NCI-H446 (cell line): ENCODE measurements around the gene GPN1.
A peak's percentile ranks its signal among the peaks of the same experiment; 100 is the strongest.
"Not testable (repeated sequence)": the region's sequence is repeated elsewhere in the genome, so short reads cannot be mapped to it uniquely, and the experiment has no call there.

Source experiments
- DNase-seq, 2 experiments: peaks; one replicate each; lab custom pipeline; 2025; lab: John Stamatoyannopoulos, UW

The GPN1 gene

DNA sequence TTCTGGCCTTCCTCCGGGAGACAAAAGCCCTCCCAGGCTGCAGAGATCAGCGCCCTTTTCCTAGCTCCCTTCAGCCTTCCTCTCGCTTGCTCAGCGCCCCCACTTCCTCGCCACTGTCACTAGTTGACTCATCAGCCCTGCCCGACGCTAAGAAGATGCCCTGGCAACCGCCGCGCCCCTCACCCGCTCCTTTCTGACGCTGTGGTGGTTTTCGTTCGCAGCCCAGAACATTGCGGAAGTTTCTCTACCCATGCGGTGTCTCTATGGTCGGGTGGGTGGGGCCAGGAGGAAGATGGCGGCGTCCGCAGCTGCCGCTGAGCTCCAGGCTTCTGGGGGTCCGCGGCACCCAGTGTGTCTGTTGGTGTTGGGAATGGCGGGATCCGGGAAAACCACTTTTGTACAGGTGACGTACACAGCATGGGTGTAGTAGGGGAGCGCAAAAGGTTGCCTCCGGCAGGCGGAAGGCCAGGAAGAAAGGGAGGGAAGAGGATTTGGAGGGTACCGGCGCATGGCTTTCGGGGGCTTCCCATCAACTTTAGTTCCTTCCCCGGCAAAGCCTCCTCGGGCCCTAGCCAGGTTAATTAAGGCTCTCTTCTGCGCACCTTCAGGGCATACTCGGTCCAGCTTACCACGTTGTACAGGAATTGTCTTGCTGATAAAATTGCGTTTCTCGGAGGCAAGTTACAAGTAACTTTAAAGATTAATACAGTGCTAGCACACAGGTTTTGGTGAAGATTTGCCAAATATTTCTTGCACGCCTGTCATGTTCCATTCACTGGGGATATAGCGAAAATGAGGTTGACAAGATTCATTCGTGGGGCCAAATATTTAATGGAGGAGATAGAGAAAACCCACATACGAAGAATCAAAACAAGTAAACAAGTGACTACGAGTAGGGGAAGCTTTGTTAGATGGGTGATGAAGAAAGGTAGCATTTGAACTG is at the start of gene GPN1, which contains the start of gene CCDC121:
GPN1 (plus strand) TSS at position 284 of the 943 bp plus-strand sequence; CDS start at position 293, 9 bp downstream.
CCDC121 (minus strand) TSS at position 246 of the 943 bp plus-strand sequence. CDS start 1,213 bp downstream, outside the sequence.
- peak; percentile 51 to 81 for DNase-seq

DNA sequence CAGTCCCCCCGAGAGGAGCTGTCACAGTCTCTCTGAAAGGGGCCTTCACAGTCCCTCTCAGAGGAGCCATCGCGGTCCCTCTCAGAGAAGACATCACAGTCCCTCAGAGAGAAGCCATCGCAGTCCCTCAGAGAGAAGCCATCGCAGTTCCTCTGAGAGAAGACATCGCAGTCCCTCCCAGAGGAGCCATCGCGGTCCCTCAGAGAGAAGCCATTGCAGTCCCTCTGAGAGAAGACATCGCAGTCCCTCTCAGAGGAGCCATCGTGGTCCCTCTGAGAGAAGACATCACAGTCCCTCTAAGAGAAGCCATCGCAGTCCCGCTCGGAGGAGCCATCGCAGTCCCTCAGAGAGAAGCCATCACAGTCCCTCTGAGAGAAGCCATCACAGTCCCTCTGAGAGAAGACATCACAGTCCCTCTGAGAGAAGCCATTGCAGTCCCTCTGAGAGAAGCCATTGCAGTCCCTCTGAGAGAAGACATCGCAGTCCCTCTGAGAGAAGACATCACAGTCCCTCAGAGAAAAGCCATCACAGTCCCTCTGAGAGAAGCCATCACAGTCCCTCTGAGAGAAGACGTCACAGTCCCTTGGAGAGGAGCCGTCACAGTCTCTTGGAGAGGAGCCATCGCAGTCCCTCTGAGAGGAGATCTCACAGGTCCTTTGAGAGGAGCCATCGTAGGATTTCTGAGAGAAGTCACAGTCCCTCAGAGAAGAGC is 47.3 kb upstream of the GPN1 start:
- DNase-seq, result no peak

DNA sequence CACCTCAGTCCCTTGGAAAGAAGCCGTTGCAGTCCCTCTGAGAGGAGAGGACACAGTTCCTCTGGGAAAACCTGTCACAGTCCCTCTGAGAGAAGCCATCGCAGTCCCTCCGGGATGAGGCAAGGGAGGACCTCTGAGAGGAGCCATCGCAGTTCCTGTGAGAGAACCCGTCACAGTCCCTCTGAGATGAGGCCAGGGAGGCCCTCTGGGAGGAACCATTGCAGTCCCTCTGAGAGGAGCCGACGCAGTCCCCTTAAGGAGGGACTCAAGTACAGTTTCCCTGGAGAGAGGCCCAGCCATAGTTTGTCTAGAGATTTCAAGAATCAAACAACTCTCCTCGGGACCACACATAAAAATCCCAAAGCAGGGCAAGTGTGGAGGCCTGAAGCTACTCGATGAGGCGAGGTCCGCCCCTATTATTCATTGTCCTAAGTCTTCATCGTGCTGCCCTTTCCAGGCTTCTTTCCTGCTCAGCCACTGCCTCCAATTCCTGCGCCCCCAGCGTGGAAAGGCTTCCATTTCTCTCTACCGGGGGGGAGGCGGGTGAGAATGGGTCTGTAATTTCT is 46.6 kb upstream of the GPN1 start:
- no peak for DNase-seq

DNA sequence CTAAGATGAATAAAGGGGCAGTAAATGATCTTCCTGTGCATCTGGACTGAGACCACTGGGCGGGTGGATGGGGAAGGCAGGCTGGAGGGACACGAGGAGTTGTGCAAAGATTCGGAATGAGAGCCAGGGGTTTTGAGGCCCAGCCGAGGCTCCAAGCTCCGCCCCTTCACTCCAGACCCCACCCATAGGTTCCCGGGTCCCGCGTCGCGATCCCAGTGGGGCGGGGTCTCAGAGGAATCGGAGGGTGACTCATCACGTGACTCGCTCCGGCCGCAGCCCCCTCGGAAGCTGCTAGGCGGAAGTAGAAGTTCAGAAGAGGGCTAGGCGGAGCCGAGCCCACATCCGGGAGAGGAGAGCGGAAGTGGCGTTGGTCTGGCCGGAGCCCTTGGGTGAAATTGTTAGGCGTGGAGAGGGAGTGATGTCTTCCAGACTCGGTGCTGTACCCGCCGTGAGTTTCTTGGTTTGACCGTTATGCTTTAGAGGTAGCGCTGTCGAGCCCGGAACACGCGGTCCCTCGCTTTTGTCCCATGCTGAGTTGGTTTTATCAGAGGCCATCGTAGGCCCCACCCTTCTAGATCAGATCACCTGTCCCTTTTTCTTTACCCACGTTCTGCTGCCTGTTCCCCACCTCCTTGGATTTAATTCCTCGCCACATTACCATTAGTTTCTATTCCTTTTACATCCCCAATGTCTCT is 46.0 kb upstream of the GPN1 start, which contains the start of gene ZNF512:
ZNF512 (plus strand) TSS at position 348 of the 695 bp plus-strand sequence; CDS start at position 419, 71 bp downstream.
- peak; percentile 78 to 97 for DNase-seq

DNA sequence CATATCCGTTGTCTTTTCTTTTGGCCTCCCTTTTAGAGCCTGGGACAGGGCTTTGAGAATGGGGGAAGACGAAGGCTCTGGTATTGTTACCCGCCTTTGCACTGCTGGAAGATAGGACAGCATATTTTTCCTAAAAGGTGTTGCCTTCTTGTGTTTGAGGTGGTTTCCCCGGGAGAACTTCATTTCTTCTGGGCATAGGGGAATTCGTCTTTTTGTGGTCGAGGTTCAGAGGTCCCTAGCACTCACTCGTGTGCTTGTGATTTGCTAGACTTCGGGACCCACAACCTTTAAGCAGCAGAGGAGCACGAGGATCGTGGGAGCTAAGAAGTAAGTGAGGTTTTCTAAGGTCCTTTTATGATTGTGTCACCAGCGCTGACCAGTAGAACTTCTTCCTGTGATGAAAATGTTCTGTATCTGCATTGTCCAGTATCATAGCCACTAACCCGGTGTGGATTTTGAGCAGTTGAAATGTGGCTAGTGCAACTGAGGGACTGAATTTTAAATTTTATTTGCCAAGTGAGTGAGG is 45.4 kb upstream of the GPN1 start:
- no peak for DNase-seq

DNA sequence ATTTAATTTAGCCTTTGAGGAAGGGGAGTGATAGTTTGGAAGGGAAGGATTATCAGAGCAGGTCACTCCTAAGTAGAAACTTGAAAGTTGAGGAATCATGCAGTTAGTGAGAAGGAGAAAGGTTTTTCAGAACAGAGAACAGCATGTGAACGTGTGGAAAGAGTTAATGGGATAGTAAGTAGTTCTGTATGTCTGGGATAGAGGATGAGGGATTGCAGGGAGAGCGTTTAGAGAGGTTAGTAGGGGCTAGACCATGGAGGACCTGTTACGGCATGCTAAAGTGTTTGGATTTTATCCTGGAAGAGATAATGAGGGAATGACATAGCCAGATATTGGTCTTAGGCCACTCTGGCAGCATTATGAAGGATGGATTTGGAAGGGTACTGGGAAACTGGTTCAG is 44.3 kb upstream of the GPN1 start:
- DNase-seq, result no peak

DNA sequence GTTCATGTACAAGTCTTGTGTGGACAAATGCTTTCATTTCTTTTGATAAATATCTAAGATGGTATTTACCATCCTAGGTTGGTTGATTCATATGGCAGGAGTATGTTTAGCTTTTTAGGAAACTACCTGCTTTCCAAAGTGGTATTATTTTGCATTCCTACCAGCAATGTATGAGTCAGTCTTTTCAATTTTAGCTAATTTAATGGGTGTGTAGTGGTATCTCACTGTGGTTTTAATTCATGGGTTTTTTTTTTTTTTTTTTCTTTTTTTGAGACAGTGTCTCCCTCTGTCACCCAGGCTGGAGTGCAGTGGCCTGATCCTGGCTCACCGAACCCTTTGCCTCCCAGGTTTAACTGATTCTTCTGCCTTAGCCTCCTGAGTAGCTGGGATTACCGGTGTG is 41.8 kb upstream of the GPN1 start:
- no peak for DNase-seq

DNA sequence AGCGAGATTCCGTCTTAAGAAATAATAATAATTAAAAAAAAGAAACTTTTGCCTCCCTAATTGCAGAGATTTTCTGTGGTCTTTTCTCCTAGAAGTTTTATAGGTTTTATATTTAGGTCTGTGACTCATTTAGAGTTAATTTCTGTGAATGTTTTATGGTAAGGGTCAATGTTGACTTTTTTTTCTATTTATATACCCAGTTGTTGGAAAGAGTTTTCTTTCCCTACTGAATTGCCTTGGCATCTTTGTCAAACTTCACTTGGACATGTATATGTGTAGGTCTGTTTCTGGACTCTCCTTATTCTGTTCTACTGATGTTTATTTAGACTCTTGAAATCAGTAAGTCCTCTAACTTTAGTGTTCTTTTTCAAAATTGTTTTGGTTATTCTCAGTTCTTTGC is 40.5 kb upstream of the GPN1 start:
- no peak for DNase-seq

DNA sequence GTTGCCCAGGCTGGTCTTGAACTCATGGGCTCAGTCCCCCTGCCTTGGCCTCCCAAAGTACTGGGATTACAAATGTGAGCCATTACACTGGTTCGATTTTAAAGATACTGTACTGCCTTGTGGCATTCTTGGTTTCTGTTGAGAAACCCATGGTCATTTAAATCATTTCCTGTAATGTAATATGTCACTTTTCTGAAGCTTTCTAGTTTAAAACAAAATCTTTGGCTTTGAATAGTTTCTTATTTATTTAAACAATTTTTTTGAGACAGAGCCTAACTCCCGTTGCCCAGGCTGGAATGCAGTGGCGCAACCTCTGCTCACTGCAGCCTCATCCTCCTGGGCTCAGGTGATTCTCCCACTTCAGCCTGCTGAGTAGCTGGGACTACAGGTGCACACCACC is 37.1 kb upstream of the GPN1 start:
- DNase-seq, result no peak

DNA sequence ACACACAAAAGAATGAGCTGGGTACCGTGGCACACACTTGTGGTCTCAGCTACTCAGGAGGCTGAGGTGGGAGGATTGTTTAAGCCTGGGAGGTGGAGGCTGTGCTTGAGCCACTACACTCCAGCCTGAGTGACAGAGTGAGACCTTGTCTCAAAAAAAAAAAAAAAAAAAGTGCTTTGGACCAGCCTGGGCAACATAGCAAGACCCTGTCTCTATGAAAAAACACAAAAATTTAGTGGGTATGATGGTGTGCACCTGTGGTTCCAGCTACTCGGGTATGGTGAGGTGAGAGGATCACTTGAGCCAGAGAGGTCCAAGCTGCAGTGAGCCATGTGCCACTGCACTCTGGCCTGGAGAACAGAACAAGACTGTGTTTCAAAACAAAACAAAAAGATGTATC is 35.6 kb upstream of the GPN1 start:
- DNase-seq, result no peak

DNA sequence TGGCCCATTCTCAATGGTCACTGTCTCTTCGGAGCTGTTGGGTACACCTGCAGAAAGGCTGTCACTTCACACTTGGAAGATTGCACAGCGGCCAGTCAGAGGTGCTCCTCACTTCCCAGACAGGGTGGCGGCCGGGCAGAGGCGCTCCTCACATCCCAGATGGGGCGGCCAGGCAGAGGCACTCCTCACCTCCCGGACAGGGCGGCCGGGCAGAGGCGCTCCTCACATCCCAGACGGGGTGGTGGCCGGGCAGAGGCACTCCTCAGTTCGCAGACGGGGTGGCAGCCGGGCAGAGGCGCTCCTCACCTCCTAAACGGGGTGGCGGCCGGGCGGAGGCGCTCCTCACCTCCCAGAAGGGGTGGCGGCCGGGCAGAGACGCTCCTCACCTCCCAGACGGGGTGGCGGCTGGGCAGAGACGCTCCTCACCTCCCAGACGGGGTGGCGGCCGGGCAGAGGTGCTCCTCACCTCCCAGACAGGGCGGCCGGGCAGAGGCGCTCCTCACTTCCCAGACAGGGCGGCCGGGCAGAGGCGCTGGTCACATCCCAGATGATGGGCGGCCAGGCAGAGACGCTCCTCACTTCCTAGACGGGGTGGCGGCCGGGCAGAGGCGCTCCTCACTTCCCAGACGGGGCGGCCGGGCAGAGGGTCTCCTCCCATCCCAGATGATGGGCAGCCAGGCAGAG is 34.7 kb upstream of the GPN1 start:
- not testable (repeated sequence) for DNase-seq

DNA sequence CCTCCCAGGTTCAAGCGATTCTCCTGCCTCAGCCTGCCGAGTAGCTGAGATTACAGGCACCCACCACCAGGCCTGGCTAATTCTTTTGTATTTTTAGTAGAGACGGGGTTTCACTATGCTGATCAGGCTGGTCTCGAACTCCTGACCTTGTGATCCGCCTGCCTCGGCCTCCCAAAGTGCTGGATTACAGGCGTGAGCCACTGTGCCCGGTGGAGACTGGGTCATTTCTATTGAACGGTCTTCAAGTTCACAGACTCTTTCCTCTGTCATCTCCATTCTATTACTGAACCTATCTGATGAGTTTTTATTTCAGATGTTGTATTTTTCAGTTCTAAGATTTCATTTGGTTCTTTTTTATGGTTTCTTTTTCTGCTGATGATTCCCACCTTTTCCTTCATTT is 33.4 kb upstream of the GPN1 start:
- not testable (repeated sequence) for DNase-seq

DNA sequence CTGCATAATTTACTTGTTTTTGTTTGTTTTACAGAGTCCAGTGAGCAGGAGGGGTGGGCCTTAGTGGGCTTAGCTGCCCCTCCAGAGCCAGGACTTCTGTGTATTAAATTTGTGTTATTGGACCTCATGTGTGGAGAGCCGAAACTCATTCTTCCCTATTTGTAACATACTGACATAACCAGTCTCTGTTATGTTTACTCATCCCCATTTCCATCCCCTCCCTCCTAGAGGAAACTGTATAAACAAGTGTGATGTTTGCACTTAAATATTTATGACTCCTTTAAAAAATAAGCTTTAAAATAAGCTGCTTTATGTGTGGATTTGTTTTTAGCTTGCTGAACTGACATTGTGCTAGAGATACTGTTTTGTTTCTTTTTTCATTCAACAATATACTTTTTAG is 32.2 kb upstream of the GPN1 start:
- no peak for DNase-seq

DNA sequence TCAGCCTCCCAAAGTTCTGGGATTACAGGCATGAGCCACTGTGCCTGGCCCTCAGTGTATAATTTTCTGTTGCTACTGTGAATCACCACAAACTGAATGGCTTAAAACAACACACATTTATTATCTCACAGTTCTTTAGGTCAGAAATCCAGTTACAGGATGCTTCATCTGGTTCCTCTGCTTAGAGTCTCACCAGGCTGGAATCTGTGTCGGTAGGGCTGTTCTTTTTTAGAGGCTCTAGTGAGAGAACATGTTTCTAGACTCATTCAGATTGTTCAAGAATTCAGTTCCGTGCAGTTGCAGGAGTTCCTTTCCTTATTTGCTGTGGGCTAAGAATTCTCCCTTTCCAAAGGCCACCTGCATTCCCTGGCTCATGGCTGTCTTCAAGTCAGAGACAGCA is 22.2 kb upstream of the GPN1 start:
- DNase-seq, result no peak

DNA sequence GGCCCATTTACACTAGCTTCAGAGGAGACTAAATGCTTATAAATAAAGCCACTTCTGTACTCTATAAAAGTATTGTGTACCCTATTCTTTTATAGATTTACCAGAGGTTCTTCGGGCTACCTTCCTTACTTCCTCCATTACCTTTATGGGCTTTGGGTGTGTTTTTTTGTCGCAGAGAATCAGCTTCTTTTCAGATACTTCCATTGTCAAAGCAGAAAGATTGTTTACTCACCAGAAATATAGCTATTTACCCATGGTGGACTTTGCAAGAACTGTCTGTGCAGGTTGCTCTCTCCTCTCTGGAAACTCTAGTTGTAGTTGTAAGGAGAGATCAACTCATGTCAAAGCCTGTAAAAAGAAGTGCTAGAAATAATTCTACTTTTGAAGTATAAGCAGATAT is 14.9 kb upstream of the GPN1 start:
- no peak for DNase-seq

DNA sequence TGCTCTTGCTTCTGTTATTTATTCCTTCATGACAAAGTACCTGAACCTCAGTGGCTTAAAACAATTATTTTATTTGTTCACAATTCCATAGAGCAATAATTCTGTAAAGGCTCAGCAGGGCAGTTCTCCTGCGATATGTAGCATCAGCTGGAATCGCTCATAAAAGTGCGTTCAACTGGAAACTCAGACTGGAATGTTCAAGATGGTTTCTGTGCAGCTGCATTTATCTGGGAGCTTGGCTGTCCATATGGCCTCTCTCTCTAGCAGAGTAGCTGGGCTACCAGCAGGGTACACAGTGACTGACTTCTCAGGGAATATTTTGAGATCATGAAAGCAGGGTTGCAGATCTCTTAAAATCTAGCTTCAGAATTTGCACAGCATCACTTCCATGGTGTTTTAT is 13.5 kb upstream of the GPN1 start:
- no peak for DNase-seq

DNA sequence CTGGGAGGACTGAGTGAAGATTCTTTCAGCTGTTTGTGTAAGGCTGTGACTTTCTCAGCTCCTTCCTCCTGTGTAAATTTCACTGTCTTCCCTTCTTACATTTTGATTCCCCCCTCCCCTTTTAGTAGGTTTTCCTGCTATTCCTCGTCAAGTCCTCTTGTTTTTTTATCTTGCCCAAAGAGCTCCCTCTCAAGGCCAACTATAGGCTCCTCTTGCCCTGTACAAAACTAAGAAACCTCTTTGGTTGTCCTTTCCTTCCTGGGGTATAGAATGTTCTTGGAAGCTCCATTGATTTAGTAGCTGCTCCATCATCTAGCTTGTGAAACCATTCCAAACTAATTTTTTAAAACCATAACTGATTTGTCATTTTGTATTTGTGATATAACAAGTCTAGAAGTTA is 7.3 kb upstream of the GPN1 start:
- DNase-seq, result no peak

DNA sequence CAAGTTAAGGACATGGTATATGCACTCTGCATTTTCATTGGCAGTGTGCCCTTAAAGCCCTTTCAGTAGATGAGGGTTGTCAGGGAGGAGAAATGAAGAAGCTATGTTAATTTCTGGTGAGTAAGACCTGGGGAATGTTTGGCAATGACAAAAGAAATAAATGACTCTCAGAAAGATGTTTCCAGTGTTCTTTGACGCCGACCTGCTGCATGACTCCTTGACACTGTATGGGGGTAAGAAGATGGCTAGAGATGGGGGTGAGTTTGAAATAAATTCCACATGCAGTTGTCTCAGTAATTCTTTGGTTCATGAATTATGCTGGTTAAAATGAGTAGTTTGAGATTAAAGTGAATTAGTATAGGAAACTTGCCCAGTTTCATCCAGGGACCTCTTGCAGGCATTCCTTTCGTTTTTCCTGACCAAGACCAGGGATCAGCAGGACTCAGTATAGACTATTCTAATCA is 5.9 kb upstream of the GPN1 start:
- DNase-seq, result no peak

DNA sequence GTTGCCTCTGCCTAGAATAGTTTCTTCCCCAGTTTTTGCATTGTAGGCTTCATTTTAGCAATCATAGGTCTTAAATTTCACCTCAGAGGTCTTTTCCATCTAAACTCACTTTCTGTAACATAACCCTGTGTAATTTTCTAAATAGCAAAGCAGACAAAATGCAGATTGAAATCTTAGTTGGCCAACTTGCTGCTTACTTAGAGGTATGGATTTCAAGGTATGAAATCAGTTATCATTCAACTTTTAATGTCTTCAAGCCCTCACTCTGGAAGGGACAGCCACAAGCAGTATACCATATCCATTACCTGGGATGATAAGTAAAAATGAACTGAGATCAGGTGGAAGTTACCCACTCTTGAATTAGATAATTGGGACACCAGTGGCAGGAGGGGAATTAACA is 3.9 kb upstream of the GPN1 start:
- DNase-seq, result no peak

DNA sequence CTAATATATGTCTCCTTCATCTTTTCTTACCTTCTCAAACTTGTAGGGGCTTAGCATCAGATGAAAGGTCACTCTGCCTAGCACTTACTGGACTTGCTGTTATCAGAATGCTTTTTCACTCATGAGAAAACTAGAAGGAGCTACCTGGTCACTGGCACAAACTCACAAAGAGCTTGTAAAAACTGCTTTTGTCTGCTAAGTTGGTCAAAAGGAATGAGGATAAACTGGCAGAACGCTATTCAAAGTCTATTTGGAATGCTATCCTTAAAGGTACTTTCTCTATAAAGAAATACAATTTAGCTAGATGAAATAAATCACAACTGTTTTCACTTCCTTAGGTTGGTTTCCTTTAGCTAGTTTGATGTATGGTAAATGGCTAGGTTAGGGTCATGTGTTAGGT is 2.5 kb upstream of the GPN1 start:
- not testable (repeated sequence) for DNase-seq

DNA sequence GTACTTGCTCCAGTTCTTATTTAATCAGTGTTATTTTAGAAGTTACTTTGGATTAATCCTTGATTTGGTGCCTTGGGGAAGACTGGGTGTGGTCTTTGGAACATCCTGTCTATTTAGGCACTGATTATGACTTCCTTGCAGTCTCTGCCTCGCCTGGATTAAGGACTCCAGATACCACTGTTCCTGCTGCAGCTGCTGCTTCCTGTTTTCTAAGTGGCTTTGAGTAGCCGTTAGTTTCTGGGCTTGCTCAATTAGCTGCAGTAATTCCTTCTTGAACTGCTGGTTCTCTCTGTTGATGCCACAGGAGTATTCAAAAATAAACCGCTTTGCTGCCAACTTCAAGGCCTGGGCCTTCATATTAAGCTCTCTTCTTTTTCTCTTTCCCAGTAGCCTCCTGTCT is 1.9 kb upstream of the GPN1 start:
- not testable (repeated sequence) for DNase-seq
